SK-N-SH (cell line): ENCODE measurements around the gene KRT6B. TPM values are rescaled to one million over a fixed set of nuclear protein-coding genes. Genes with fewer than 3 reads are reported as not detected.
A peak's percentile ranks its signal among the peaks of the same experiment; 100 is the strongest.

ENCODE experiments used
- CTCF ChIA-PET: fragments of 300-600, 350-600 bp; formaldehyde crosslinking; extraction: SDS; loops from one replicate; lab custom pipeline; 2021; lab: Yijun Ruan, JAX
- POLR2A ChIA-PET: fragments of 350-600 bp; sonication (Branson Sonifier 250); formaldehyde crosslinking; extraction: SDS; loops from one replicate; lab custom pipeline; 2020; ENCODE audit warnings: antibody characterized with exemption, inconsistent platforms; lab: Yijun Ruan, JAX
- DNase-seq: peaks from one replicate; pipeline ENCODE4 v3.0.0; 2012
- H2AFZ ChIP-seq: fragments of 200-600 bp; sonication (generic); 2 replicates; pipeline ENCODE4 v1.8.1; 2016; ENCODE audit warnings: antibody characterized with exemption, mild to moderate bottlenecking, low read depth
- H3F3A ChIP-seq: fragments of 200-600 bp; sonication (generic); replicated peaks from 2 replicates; pipeline ENCODE3; 2016; ENCODE audit warnings: antibody characterized with exemption, mild to moderate bottlenecking; ENCODE audit not compliant: insufficient read depth
- H3K27ac ChIP-seq, 2 experiments: fragments of 200-500 bp in 1 of 2; fragments of 200-600 bp in 1 of 2; sonication (Bioruptor generic) in 1 of 2; sonication (generic), shearing (Covaris generic) in 1 of 2; 2 replicates each; pipeline versions ENCODE4 v1.5.1 to v1.6.1; 2014 to 2016; ENCODE audit warnings: low read depth in 2 of 2, inconsistent platforms in 1 of 2, low read length in 1 of 2, mild to moderate bottlenecking in 1 of 2, mixed read lengths in 1 of 2
- H3K27me3 ChIP-seq: fragments of 200-600 bp; sonication (generic), shearing (Covaris generic); 2 replicates; pipeline ENCODE4 v1.6.1; 2016; ENCODE audit warnings: mixed run types; ENCODE audit not compliant: insufficient read depth
- H3K36me3 ChIP-seq, 2 experiments: fragments of 200-500 bp in 1 of 2; fragments of 200-600 bp in 1 of 2; sonication (Bioruptor generic) in 1 of 2; sonication (generic) in 1 of 2; replicated peaks in 1 of 2; 2 replicates each; pipeline versions ENCODE3 to v1.5.1; 2014 to 2016; ENCODE audit warnings: low read length in 1 of 2, mild to moderate bottlenecking in 1 of 2; ENCODE audit not compliant: insufficient read depth in 2 of 2, control insufficient read depth in 1 of 2
- H3K4me1 ChIP-seq, 2 experiments: fragments of 200-500 bp in 1 of 2; fragments of 200-600 bp in 1 of 2; sonication (Bioruptor generic) in 1 of 2; sonication (generic), shearing (Covaris generic) in 1 of 2; 2 replicates each; pipeline versions ENCODE4 v1.5.1 to v1.6.1; 2014 to 2016; ENCODE audit warnings: low read depth in 1 of 2, low read length in 1 of 2, mixed run types in 1 of 2; ENCODE audit not compliant: insufficient read depth in 2 of 2, control insufficient read depth in 1 of 2
- H3K4me2 ChIP-seq: fragments of 200-600 bp; sonication (generic), shearing (Covaris generic); 2 replicates; pipeline ENCODE4 v1.6.1; 2017; ENCODE audit warnings: mixed run types
- H3K4me3 ChIP-seq, 2 experiments: fragments of 200-500 bp in 1 of 2; fragments of 200-600 bp in 1 of 2; sonication (Bioruptor generic) in 1 of 2; sonication (generic), shearing (Covaris generic) in 1 of 2; 2 replicates each; pipeline versions ENCODE4 v1.5.1 to v1.8.1; 2014 to 2016; ENCODE audit warnings: low read depth in 2 of 2, inconsistent platforms in 1 of 2, low read length in 1 of 2, mild to moderate bottlenecking in 1 of 2, mixed read lengths in 1 of 2, moderate library complexity in 1 of 2
- H3K79me2 ChIP-seq: fragments of 200-600 bp; sonication (generic); 2 replicates; pipeline ENCODE4 v1.8.1; 2017; ENCODE audit warnings: mild to moderate bottlenecking; ENCODE audit not compliant: insufficient read depth
- H3K9ac ChIP-seq: fragments of 200-600 bp; sonication (generic); 2 replicates; pipeline ENCODE4 v1.6.1; 2017; ENCODE audit warnings: mixed run types
- H3K9me2 ChIP-seq: fragments of 200-600 bp; sonication (generic); 2 replicates; pipeline ENCODE4 v1.6.1; 2017; ENCODE audit warnings: mixed run types
- H3K9me3 ChIP-seq: fragments of 200-600 bp; sonication (generic); 2 replicates; pipeline ENCODE4 v1.6.1; 2017; ENCODE audit warnings: mixed run types, mild to moderate bottlenecking, moderate library complexity
- H4K20me1 ChIP-seq: fragments of 200-600 bp; sonication (generic); 2 replicates; pipeline ENCODE4 v1.6.1; 2017; ENCODE audit warnings: mild to moderate bottlenecking, mixed run types; ENCODE audit not compliant: insufficient read depth
- CHD2 ChIP-seq: fragments of 150-350 bp; IDR thresholded peaks from 2 replicates; pipeline ENCODE4 v1.6.1; 2018; ENCODE audit warnings: low read length; ENCODE audit not compliant: partially characterized antibody
- CTCF ChIP-seq: fragments of 200-600 bp; sonication (generic); IDR thresholded peaks from 2 replicates; pipeline ENCODE4 v1.6.1; 2017; ENCODE audit warnings: antibody characterized with exemption, mild to moderate bottlenecking, moderate library complexity
- ELF1 ChIP-seq: IDR thresholded peaks from 2 replicates; pipeline ENCODE4 v1.4.0; 2012
- EP300 ChIP-seq, 2 experiments: IDR thresholded peaks; 2 replicates each; pipeline versions ENCODE4 v1.4.0 to v1.6.1; 2012; ENCODE audit warnings: borderline replicate concordance in 1 of 2, low read depth in 1 of 2, low read length in 1 of 2
- FOXJ3 ChIP-seq: sonication (generic); formaldehyde crosslinking; IDR thresholded peaks from 2 replicates; pipeline ENCODE4 v1.5.1; 2020; ENCODE audit warnings: mild to moderate bottlenecking, missing genetic modification reagents
- FOXM1 ChIP-seq: IDR thresholded peaks from 2 replicates; pipeline ENCODE4 v1.4.0; 2012; ENCODE audit warnings: low read depth, mild to moderate bottlenecking
- GABPA ChIP-seq: IDR thresholded peaks from 2 replicates; pipeline ENCODE4 v1.4.0; 2012; ENCODE audit warnings: low read depth, mild to moderate bottlenecking
- IRF3 ChIP-seq: fragments of 150-350 bp; IDR thresholded peaks from 2 replicates; pipeline ENCODE4 v1.6.1; 2016; ENCODE audit warnings: mild to moderate bottlenecking, low read depth, low read length
- MEF2A ChIP-seq: IDR thresholded peaks from 2 replicates; pipeline ENCODE4 v1.4.0; 2012; ENCODE audit warnings: low read depth, borderline replicate concordance
- MXI1 ChIP-seq: IDR thresholded peaks from 2 replicates; pipeline ENCODE4 v1.6.1; 2012; ENCODE audit warnings: mild to moderate bottlenecking, low read depth, low read length, improper control_type of control experiment
- PBX3 ChIP-seq: IDR thresholded peaks from 2 replicates; pipeline ENCODE4; 2012
- RFX5 ChIP-seq: IDR thresholded peaks from 2 replicates; pipeline ENCODE4 v1.6.1; 2012; ENCODE audit warnings: mild to moderate bottlenecking, improper control_type of control experiment, low read length
- SIN3A ChIP-seq: IDR thresholded peaks from 2 replicates; pipeline ENCODE4 v1.6.1; 2012; ENCODE audit warnings: low read depth, mild to moderate bottlenecking, low read length, moderate library complexity, borderline replicate concordance
- SMC3 ChIP-seq: IDR thresholded peaks from 2 replicates; pipeline ENCODE4 v1.6.1; 2012; ENCODE audit warnings: low read depth, low read length, improper control_type of control experiment
- TCF12 ChIP-seq: IDR thresholded peaks from 2 replicates; pipeline ENCODE4 v1.4.0; 2012
- TEAD4 ChIP-seq: IDR thresholded peaks from 2 replicates; pipeline ENCODE4 v1.4.0; 2012; ENCODE audit warnings: mild to moderate bottlenecking, borderline replicate concordance; ENCODE audit not compliant: insufficient read depth
- USF1 ChIP-seq: IDR thresholded peaks from 2 replicates; pipeline ENCODE4 v1.4.0; 2012; ENCODE audit warnings: low read depth, borderline replicate concordance
- USF2 ChIP-seq: fragments of 150-350 bp; IDR thresholded peaks from 2 replicates; pipeline ENCODE4 v1.6.1; 2017; ENCODE audit warnings: antibody characterized with exemption, low read length, low read depth, borderline replicate concordance
- YY1 ChIP-seq: IDR thresholded peaks from 2 replicates; pipeline ENCODE4 v1.4.0; 2012; ENCODE audit warnings: low read depth, mild to moderate bottlenecking
- WGBS: methylation state at CpG from one replicate; pipeline ENCODE4 v1.1.6; 2017; ENCODE audit warnings: low lambda C conversion rate; 5-methylcytosine and 5-hydroxymethylcytosine counted together
- polyA plus RNA-seq, 3 experiments: library from polyadenylated mRNA; depleted of rRNA; stranded (reverse); fragments of >200 nt; gene quantifications; 2 replicates each; pipeline ENCODE4 v1.2.3, GENCODE V29; 2012

Gene KRT6B
- polyA plus RNA-seq, 1 of the 3 experiments (the other 2 are of a cell fraction): not detected

GRCh38 chr12:52437508-52437907, 14.4 kb downstream of the KRT6B start:
- peaks cover 12% of the 10 kb centered on the region; the same call in 1 of the 2 replicates for H3K27me3 ChIP-seq
- H3K4me2 ChIP-seq: no peak overlapping the region
- no peaks in the 10 kb centered on the region for H3K9me3 ChIP-seq
- no peaks in the 10 kb centered on the region for H3K79me2 ChIP-seq
- ChIA-PET POLR2A (no interaction called here), CTCF (no interaction called here)
- WGBS: 34% methylated on average over 8 of the region's 9 CpGs
- no peak overlapping the region for H3K4me3 ChIP-seq
- 0 out of 2 replicates have a peak overlapping the region, but pooled peaks have one; percentile 18 for H2AFZ ChIP-seq
- no peaks in the 10 kb centered on the region for H3K36me3 ChIP-seq
- H3K9me2 ChIP-seq: no peaks in the 10 kb centered on the region
- H3K9ac ChIP-seq: no peak overlapping the region
- no peaks in the 10 kb centered on the region for H4K20me1 ChIP-seq
- H3F3A ChIP-seq: peaks cover 23% of the 10 kb centered on the region
- TF ChIP-seq SIN3A (no peak), FOXM1 (no peak), TEAD4 (no peak), IRF3 (no peak), USF2 (no peak), CTCF (no peak), CHD2 (no peak), GABPA (no peak), FOXJ3 (CRISPR knock-in tag) (no peak), MXI1 (no peak), EP300 (IDR thresholded peaks at IDR 0.05; ENCODE audit: borderline replicate concordance in 1 of 2, low read depth in 1 of 2, low read length in 1 of 2) (no peak), TCF12 (no peak), MEF2A (no peak), YY1 (no peak), ELF1 (no peak), SMC3 (no peak), USF1 (no peak), PBX3 (no peak), RFX5 (no peak)
- H3K27ac ChIP-seq: no peak overlapping the region
- H3K4me1 ChIP-seq: peaks cover 0 to 22% of the 10 kb centered on the region in 2 experiments; a peak in 2 of 4 replicates
- no peak for DNase-seq
